H9 (cell line): ENCODE measurements around the gene ARHGAP24. TPM values are rescaled to one million over a fixed set of nuclear protein-coding genes. Genes with fewer than 3 reads are reported as not detected.

Experiments
- DNase-seq: peaks from one replicate; pipeline ENCODE4 v3.0.0-alpha.2; 2017
- H2AFZ ChIP-seq: one replicate; pipeline ENCODE4 v1.6.1; 2013; ENCODE audit warnings: mild to moderate bottlenecking, low read length, control low read depth, moderate library complexity
- H2AK5ac ChIP-seq: 2 replicates; pipeline ENCODE4 v1.6.1; 2013; ENCODE audit warnings: low read length, control low read depth, mixed read lengths; ENCODE audit not compliant: insufficient read length
- H2BK120ac ChIP-seq: one replicate; pipeline ENCODE4 v1.6.1; 2013; ENCODE audit warnings: low read depth, mild to moderate bottlenecking, low read length, control low read depth, inconsistent platforms; ENCODE audit not compliant: poor library complexity, severe bottlenecking
- H2BK12ac ChIP-seq: 2 replicates; pipeline ENCODE4 v1.6.1; 2013; ENCODE audit warnings: low read length, control low read depth, mixed read lengths, low read depth; ENCODE audit not compliant: insufficient read length
- H2BK15ac ChIP-seq: 2 replicates; pipeline ENCODE4 v1.6.1; 2013; ENCODE audit warnings: low read depth, low read length, control low read depth
- H2BK20ac ChIP-seq: one replicate; pipeline ENCODE4 v1.6.1; 2013; ENCODE audit warnings: low read depth, mild to moderate bottlenecking, low read length, control low read depth, inconsistent platforms; ENCODE audit not compliant: poor library complexity, severe bottlenecking
- H2BK5ac ChIP-seq: 2 replicates; pipeline ENCODE4 v1.6.1; 2013; ENCODE audit warnings: low read length, control low read depth, mixed read lengths; ENCODE audit not compliant: insufficient read length
- H3K14ac ChIP-seq: 2 replicates; pipeline ENCODE4 v1.6.1; 2013; ENCODE audit warnings: low read length, control low read depth; ENCODE audit not compliant: insufficient read depth
- H3K18ac ChIP-seq: 2 replicates; pipeline ENCODE4 v1.6.1; 2013; ENCODE audit warnings: low read depth, mild to moderate bottlenecking, mixed read lengths, low read length, control low read depth; ENCODE audit not compliant: insufficient read length
- H3K23ac ChIP-seq: 2 replicates; pipeline ENCODE4 v1.6.1; 2013; ENCODE audit warnings: low read length, control low read depth, mixed read lengths, low read depth; ENCODE audit not compliant: insufficient read length
- H3K23me2 ChIP-seq: 2 replicates; pipeline ENCODE4 v1.6.1; 2013; ENCODE audit warnings: low read depth, mild to moderate bottlenecking, mixed read lengths, low read length, control low read depth; ENCODE audit not compliant: insufficient read length, poor library complexity, severe bottlenecking
- H3K27ac ChIP-seq: 2 replicates; pipeline ENCODE4 v1.5.1; 2013; ENCODE audit warnings: low read length, control low read depth, mixed read lengths, low read depth; ENCODE audit not compliant: insufficient read length
- H3K27me3 ChIP-seq: 2 replicates; pipeline ENCODE4 v1.6.1; 2013; ENCODE audit warnings: low read length, control low read depth, inconsistent platforms; ENCODE audit not compliant: insufficient read depth
- H3K4ac ChIP-seq: 2 replicates; pipeline ENCODE4 v1.6.1; 2013; ENCODE audit warnings: low read depth, mild to moderate bottlenecking, control low read depth, inconsistent platforms, low read length, moderate library complexity
- H3K4me1 ChIP-seq: 2 replicates; pipeline ENCODE4 v1.6.1; 2013; ENCODE audit warnings: low read length, control low read depth, inconsistent platforms; ENCODE audit not compliant: insufficient read depth
- H3K4me2 ChIP-seq: 2 replicates; pipeline ENCODE4 v1.6.1; 2013; ENCODE audit warnings: low read length, control low read depth, mixed read lengths; ENCODE audit not compliant: insufficient read length, insufficient read depth
- H3K56ac ChIP-seq: 2 replicates; pipeline ENCODE4 v1.6.1; 2013; ENCODE audit warnings: low read depth, mild to moderate bottlenecking, mixed read lengths, low read length, control low read depth; ENCODE audit not compliant: insufficient read length
- H3K79me1 ChIP-seq: 2 replicates; pipeline ENCODE4 v1.6.1; 2013; ENCODE audit warnings: low read depth, mild to moderate bottlenecking, moderate library complexity, low read length, control low read depth, inconsistent platforms; ENCODE audit not compliant: insufficient read depth, poor library complexity, severe bottlenecking
- H3K79me2 ChIP-seq: 2 replicates; pipeline ENCODE4 v1.6.1; 2013; ENCODE audit warnings: low read length, control low read depth, inconsistent platforms; ENCODE audit not compliant: insufficient read depth
- H3K9ac ChIP-seq: 2 replicates; pipeline ENCODE4 v1.6.1; 2013; ENCODE audit warnings: low read length, control low read depth, mixed read lengths; ENCODE audit not compliant: insufficient read length; ENCODE audit errors: extremely low read depth
- H3K9me3 ChIP-seq: one replicate; pipeline ENCODE4 v1.6.1; 2013; ENCODE audit warnings: low read depth, low read length, inconsistent platforms; ENCODE audit not compliant: control insufficient read depth
- H3T11ph ChIP-seq: one replicate; pipeline ENCODE4 v1.6.1; 2013; ENCODE audit warnings: mild to moderate bottlenecking, low read length, control low read depth, inconsistent platforms
- H4K20me1 ChIP-seq: one replicate; pipeline ENCODE4 v1.6.1; 2013; ENCODE audit not compliant: control insufficient read depth, insufficient read length, insufficient read depth
- H4K5ac ChIP-seq: 2 replicates; pipeline ENCODE4 v1.6.1; 2013; ENCODE audit warnings: low read depth, mild to moderate bottlenecking, mixed read lengths, low read length, control low read depth; ENCODE audit not compliant: insufficient read length
- H4K8ac ChIP-seq: replicated peaks from 2 replicates; pipeline ENCODE4 v1.6.1; 2013; ENCODE audit warnings: low read length, control low read depth, mixed read lengths, low read depth; ENCODE audit not compliant: insufficient read length
- H4K91ac ChIP-seq: 2 replicates; pipeline ENCODE4 v1.6.1; 2013; ENCODE audit warnings: low read depth, mild to moderate bottlenecking, moderate library complexity, mixed read lengths, low read length, control low read depth; ENCODE audit not compliant: insufficient read length
- H3K27ac Mint-ChIP-seq, 3 experiments: 2 replicates in 2 of 3; 3 replicates in 1 of 3; pipeline ENCODE4 v1.8.0; 2020 to 2021; ENCODE audit warnings: mixed read lengths in 3 of 3, mild to moderate bottlenecking in 1 of 3, moderate library complexity in 1 of 3
- H3K27me3 Mint-ChIP-seq: 2 replicates; pipeline ENCODE4 v1.8.0; 2021; ENCODE audit warnings: low read depth, mild to moderate bottlenecking, moderate library complexity, mixed read lengths
- H3K36me3 Mint-ChIP-seq, 3 experiments: 2 replicates in 2 of 3; 3 replicates in 1 of 3; pipeline ENCODE4 v1.8.0; 2020 to 2021; ENCODE audit warnings: low read depth in 3 of 3, mixed read lengths in 3 of 3; ENCODE audit not compliant: insufficient read depth in 1 of 3
- H3K4me1 Mint-ChIP-seq, 2 experiments: 2 replicates each; pipeline ENCODE4 v1.8.0; 2020; ENCODE audit warnings: mixed read lengths in 2 of 2
- H3K4me3 Mint-ChIP-seq, 2 experiments: 2 replicates in 1 of 2; 3 replicates in 1 of 2; pipeline ENCODE4 v1.8.0; 2020 to 2021; ENCODE audit warnings: mild to moderate bottlenecking in 2 of 2, mixed read lengths in 2 of 2, moderate library complexity in 1 of 2
- H3K9me3 Mint-ChIP-seq, 2 experiments: 2 replicates in 1 of 2; 3 replicates in 1 of 2; pipeline ENCODE4 v1.8.0; 2020; ENCODE audit warnings: mild to moderate bottlenecking in 2 of 2, mixed read lengths in 2 of 2, moderate library complexity in 1 of 2
- WGBS: extraction: QIAGEN DNeasy Blood & Tissue Kit; methylation state at CpG from one replicate; pipeline ENCODE4 v1.1.7; 2013; ENCODE audit warnings: missing lambda C conversion rate, low lambda C conversion rate, mixed read lengths; ENCODE audit not compliant: insufficient read length; ENCODE audit errors: extremely low coverage; 5-methylcytosine and 5-hydroxymethylcytosine counted together
- total RNA-seq: library from RNA; stranded (reverse); gene quantifications from 2 replicates; pipeline ENCODE4 v1.2.1, GENCODE V29; 2021
- TF ChIP-seq, protein P1 (sequence below): fragments of 200-600 bp; sonication (generic); conservative IDR thresholded peaks from 3 replicates; pipeline ENCODE4 v1.8.0; 2021; ENCODE audit warnings: antibody characterized with exemption, mild to moderate bottlenecking

ARHGAP24 gene
- total RNA-seq, 1 experiment from 2014 or later = 0.37 TPM

DNA sequence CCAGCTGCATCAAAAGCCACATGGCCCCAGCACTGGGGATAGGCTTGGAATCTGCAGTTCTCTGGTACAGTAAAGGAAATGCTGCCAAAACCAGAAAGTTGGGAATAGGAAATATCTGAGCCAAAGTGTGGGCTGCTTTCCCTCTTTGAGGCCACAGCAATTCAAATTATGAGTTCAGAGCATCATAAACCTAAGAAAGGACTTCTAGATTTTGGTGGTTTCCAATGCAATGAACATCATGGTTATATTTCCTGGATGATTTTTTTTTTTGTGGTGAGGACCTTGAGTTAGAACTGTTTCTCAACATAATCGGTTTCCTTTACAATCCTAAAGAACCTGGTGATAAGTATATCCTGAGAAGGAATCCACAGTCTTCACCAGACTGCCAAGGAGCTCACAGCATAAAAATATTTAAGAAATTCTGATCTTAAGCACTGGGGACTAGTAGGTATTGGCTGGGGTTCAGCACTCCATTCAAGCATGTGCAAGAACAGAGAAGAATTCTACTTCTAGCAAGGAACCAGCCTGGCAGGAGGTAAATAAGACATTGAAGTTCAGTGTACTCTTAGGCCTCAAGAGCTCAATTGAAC lies 29.8 kb upstream of the ARHGAP24 start:
- WGBS = no CpG with 5 or more reads among the region's 1 CpG
- no peak overlapping the region for H2BK15ac ChIP-seq
- Mint-ChIP-seq H3K36me3 (no peaks in the 10 kb centered on the region; a peak in 1 of 7 replicates), H3K27ac (no peak overlapping the region), H3K4me1 (peaks cover 0 to 6% of the 10 kb centered on the region in 2 experiments; a peak in 1 of 4 replicates), H3K4me3 (no peak overlapping the region), H3K27me3 (no peaks in the 10 kb centered on the region), H3K9me3 (no peaks in the 10 kb centered on the region)
- H3K79me1 ChIP-seq = no peaks in the 10 kb centered on the region
- H2AFZ ChIP-seq = no peak overlapping the region
- H4K8ac ChIP-seq = no peak overlapping the region
- no peaks in the 10 kb centered on the region for H3K79me2 ChIP-seq
- no peak overlapping the region for H3K4ac ChIP-seq
- no peaks in the 10 kb centered on the region for H3K27me3 ChIP-seq
- H3K56ac ChIP-seq = no peak overlapping the region
- no peak overlapping the region for H2BK20ac ChIP-seq
- DNase-seq = no peak
- H3K4me1 ChIP-seq = no peaks in the 10 kb centered on the region
- no peak overlapping the region for H2BK120ac ChIP-seq
- no peaks in the 10 kb centered on the region for H4K20me1 ChIP-seq
- H3K18ac ChIP-seq = no peak overlapping the region
- H4K5ac ChIP-seq = no peak overlapping the region
- H2BK12ac ChIP-seq = no peak overlapping the region
- H3K27ac ChIP-seq = no peak overlapping the region
- H3T11ph ChIP-seq = no peak overlapping the region
- no peak overlapping the region for H3K4me2 ChIP-seq
- H3K9me3 ChIP-seq = no peaks in the 10 kb centered on the region
- H3K23me2 ChIP-seq = no peaks in the 10 kb centered on the region
- no peak overlapping the region for H3K14ac ChIP-seq
- no peak overlapping the region for H2AK5ac ChIP-seq
- H4K91ac ChIP-seq = no peak overlapping the region
- TF ChIP-seq, protein P1, sequence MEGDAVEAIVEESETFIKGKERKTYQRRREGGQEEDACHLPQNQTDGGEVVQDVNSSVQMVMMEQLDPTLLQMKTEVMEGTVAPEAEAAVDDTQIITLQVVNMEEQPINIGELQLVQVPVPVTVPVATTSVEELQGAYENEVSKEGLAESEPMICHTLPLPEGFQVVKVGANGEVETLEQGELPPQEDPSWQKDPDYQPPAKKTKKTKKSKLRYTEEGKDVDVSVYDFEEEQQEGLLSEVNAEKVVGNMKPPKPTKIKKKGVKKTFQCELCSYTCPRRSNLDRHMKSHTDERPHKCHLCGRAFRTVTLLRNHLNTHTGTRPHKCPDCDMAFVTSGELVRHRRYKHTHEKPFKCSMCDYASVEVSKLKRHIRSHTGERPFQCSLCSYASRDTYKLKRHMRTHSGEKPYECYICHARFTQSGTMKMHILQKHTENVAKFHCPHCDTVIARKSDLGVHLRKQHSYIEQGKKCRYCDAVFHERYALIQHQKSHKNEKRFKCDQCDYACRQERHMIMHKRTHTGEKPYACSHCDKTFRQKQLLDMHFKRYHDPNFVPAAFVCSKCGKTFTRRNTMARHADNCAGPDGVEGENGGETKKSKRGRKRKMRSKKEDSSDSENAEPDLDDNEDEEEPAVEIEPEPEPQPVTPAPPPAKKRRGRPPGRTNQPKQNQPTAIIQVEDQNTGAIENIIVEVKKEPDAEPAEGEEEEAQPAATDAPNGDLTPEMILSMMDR = no peak
- H3K9ac ChIP-seq = no peak overlapping the region
- H3K23ac ChIP-seq = no peak overlapping the region
- H2BK5ac ChIP-seq = no peak overlapping the region
